GM18499 (cell line): ENCODE results near the gene CACNA1C.

Experiments
- ATAC-seq: cut with Tn5 transposase; IDR thresholded peaks from one replicate; pipeline ENCODE4 v1.9.1; 2021; ENCODE audit warnings: moderate number of reproducible peaks; ENCODE audit not compliant: insufficient read depth, unreplicated experiment

Gene CACNA1C

DNA sequence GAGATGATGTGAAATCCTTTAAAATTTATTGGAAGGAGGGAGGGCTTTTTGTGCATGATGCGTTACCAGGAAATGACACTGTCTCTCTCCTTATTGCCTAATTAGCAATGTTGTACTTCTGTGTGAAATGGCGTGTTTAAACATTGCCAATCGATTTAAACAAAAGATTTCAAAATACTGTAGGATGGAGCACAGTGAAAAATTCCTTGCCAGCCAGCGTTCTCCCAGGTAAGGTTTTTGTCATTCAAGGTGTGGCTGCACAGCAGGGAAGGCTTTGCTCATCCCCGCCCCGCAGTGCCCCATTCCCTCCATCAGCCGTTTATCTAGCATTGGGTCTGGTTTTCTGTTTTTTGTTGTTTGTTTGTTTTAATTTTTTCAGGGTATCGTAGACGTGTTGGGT is 137.3 kb downstream of the CACNA1C start:
- no peak for ATAC-seq

DNA sequence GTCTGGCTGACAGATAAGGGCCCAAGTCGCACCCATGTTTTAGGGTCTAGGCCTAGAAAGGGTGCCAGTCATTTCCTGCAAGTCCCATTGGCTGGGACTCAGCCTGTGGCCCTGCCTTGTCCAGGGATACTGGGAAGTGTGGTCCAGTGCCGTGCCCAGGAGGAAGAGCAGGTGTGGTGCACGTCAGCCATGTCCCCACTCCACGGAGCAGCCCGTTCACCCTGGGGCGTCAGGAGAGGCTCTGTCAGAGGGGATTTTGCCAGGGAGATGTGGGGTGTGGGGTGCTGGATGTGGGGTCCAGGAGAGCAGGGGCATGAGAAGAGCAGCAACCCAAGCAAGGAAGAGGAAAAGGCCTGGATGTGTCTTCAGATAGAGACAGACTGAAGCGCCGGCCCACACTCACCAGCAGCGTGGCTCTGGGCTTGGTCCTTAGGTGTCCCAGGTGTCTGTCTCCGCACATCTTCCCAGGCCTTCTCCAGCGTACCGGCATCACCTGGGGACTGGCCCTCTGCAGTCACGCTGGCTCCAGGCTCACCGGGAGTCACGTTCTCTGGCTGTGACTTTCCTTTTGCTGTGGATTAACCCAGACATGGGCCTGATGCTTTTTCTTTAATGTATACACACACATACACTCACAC is 138.2 kb downstream of the CACNA1C start:
- ATAC-seq = no peak

DNA sequence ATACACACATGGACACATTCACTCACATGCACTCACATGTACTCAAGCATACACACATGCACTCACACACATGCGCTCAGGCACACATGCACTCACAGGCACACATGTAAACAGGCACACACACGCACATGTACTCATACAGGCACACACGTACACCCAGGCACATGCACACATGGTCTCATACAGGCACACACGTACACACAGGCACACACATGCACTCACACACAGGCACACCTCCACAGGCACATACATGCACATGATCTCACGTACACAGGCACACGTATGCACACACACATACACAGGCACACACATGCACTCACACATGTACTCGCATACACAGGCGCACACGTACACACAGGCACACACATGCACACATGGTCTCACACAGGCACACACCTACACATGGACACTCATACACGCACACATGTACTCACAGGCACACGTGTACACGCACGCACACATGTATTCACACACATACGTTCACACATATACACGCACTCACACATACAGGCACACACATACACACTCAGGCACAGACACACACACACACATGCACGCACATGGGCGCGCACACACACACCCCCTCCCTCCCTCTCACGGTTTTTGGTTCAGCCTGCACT is 138.9 kb downstream of the CACNA1C start:
- no peak for ATAC-seq

GRCh38 chr12:2192231-2192630 is 139.4 kb downstream of the CACNA1C start:
- ATAC-seq = no peak

DNA sequence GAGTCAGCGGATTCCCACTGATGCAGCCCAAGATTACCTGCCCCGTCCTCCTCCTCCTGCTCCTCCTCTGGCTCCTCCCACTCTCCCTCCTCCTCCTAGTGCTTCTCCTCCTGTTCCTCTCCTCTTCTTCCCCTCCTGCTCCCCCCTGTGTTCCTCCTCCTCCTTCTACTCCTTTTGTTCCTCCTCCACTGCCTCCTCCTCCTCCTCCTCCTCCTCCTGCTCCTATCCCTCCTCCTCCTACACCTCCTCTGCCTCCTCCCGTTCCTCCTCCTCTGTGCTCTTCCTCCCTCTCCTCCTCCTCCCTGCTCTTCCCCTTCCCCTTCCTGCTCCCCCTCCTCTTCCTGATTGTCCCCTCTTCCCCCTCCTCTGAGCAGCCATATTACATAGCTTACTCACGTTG is 141.3 kb downstream of the CACNA1C start:
- no peak for ATAC-seq

DNA sequence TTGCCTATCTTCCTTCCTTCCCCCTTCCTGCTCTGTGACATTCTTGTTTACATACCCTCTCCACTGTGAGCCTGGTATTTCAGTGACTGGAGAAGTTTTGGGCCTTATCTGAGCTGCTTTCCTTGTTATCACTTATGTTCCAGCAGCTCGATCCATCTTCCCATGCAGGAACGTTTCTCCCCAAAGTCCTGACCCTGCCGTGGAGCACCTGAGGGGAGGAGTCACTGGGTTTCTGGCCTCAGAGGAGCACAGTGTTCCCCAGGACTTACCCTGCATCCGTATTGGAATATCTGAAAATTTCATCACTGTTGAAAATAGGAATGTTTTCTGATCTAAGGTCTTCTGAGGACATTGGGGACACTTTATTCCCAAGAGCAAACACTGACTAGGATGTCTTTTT is 141.8 kb downstream of the CACNA1C start:
- no peak for ATAC-seq

- ATAC-seq = no peak
Observed at GRCh38 chr12:2195085-2195484, 142.3 kb downstream of the CACNA1C start.

- ATAC-seq = no peak
Observed at GRCh38 chr12:2198005-2198501, 145.3 kb downstream of the CACNA1C start.

DNA sequence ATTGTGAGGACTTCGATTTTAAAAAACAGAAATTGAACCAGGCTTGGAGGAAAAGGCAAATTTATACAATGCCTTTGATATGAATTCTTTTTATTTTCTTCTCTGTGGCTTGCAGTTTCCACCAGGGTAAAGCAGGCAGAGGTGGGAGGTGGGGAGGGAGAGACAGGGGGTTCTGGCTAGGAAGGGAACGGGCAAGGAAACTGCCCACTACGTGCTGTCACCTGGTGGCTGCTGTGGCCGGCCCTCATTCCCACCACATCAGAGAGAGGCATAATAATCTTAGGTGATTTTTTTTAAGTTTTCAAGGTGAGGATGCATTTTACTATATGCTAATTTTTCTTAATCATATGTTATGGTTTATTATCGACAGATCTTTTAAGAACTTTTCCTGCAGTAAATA is 145.8 kb downstream of the CACNA1C start:
- ATAC-seq = no peak

DNA sequence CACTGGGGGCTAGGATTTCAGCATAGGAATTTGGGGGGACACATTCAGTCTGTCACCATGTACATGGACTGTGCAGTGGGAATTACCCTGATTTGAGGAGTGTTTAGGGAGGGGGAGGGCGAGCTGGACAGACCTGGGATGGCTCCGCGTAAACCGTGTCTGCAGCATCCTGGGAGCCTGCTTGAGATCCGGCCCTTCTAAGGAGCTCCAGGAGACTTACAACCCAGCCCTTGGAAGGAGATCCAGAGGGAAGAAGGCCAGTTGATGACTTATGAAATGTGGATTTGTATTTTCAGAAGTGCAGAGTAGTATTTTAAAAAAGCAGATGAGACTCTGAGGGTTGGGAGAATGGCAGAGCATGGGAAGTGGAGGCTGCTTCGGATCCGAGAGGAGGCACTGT is 153.2 kb downstream of the CACNA1C start:
- no peak for ATAC-seq

DNA sequence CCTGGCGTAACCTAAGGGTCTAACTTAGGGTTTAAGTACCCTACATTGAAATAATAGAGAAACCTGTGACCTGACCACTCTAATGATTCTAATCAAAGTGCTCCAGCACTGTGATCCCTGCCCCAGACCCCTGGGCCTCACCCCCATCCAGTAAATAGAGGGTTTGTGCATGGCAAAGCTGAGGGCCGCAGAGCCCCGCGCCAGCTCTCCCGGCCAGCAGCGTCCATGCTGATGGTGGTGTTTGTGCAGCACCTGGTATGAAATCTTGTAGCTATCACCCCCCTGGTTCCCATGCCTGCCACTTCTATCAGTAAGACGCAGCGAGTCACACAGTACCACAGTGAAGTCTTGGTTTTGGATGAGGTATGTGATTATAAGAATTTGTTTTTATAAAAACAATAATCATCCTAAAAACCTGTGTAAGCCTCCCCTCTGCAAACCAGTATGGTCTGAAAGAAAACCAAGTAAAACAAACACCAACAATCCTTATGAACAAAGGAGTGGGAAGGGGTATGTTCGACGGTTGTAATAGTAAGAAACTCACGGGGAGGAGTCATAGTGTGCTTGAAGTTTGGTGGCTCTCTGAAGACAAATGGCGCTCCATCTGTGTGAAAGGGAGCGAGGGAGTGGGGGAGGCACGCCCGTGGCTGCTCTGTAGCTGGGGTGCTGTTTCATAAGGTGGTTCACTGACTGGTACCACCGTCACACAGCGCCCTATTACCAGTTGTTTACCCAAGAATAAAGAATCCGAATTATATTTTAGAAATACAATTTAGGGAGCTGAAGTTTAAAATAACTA is 156.2 kb downstream of the CACNA1C start:
- no peak for ATAC-seq

- ATAC-seq = no peak
Observed at GRCh38 chr12:2211119-2211518, 158.3 kb downstream of the CACNA1C start.

DNA sequence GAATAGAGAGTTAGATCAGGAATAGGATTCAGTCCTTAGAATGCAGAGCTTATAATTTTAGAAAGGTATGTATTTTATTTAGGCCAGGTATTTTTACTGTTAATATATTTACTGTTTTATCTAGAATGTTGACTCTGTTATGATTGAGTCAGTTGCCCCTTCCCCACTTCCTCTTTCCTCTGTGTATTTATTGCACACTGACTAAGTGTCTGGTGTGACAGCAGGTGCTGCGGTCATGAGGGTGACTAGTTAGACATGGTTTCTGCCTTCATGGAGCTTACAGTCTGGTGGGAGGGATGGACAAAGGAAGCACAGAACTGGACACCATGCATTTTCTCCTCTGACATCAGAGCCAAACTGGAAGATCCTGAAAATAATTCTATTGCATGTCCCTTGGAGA is 159.8 kb downstream of the CACNA1C start:
- no peak for ATAC-seq

DNA sequence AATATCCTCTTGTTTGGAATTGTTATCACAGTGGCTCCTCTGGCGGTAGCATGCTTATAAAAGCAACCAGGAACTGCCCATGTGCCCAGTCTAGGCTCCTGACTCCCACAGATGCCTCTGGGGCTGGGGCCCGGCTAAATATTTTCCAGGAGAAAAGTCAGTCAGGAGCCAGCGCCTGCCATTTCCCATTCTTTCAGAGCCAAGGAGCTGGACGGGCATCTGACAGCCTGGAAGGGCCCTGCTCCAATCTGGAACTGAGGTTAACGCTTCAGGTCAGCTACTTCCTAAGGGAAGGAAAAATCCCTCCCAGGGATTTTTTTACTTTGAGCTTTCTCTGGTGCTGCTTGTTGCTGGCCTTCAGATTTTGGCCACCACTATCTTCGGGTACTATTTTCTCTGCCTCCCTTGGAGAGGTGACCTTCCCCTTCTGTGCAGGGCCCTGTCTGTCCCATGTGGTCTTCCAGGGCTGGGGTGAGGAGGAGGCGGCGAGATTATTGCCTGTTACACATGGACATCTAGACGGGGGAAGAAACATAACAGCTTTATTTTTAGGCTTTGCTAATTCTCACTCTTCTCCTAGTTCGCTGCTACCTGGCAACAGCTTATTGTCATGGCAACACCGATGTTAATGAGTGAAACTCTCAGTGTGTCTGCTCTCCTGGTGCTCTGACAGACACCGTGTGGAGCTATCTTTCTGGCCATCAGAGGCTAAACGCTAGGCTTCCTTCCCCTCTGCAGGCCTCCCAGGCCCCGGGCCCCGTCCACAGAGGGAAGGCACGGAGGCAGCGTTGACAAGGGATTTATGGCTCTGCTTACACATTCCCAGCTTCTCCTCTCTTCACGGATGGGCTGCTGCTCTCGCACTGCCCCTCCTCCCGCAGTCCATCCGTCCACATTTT is 160.4 kb downstream of the CACNA1C start:
- no peak for ATAC-seq

DNA sequence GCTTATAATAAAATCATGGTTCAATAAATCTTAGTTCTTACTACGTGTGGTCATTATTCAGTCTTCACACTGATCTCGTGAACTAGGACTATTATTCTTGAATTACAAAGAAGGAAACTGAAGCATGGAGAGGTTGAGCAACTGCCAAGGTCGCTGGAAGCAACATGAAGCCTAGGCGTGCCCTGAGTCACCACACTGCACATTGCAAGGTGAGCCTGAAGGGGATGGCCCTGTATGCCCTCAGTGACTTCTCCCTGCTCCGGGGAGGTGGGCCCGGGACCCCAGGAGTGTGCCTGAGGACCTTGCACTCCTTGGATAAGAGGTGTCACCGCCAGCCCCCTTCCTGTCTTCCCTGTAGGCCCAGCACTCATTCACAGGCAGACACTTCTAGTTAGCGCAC is 161.6 kb downstream of the CACNA1C start:
- no peak for ATAC-seq

- no peak for ATAC-seq
Observed at GRCh38 chr12:2215709-2216560, 163.1 kb downstream of the CACNA1C start.

DNA sequence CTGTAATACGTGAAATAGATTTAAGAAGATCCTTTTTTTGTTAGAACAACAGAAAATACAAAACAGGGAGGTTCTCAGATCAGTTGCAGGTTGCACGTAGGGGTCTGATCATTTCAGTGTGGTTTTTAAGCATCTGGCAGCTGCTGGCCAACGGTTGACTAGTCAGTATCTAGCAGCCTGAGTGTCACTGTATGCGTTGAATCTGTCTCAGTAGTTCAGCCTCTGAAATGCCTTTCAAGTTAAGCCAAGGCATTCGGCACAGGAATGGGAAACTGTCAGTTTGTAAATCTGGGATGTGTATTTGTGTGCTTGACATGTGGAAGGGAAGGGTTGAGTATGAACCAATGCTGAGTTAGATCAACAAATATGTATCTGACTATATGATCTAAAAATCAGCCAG is 165.9 kb downstream of the CACNA1C start:
- no peak for ATAC-seq

DNA sequence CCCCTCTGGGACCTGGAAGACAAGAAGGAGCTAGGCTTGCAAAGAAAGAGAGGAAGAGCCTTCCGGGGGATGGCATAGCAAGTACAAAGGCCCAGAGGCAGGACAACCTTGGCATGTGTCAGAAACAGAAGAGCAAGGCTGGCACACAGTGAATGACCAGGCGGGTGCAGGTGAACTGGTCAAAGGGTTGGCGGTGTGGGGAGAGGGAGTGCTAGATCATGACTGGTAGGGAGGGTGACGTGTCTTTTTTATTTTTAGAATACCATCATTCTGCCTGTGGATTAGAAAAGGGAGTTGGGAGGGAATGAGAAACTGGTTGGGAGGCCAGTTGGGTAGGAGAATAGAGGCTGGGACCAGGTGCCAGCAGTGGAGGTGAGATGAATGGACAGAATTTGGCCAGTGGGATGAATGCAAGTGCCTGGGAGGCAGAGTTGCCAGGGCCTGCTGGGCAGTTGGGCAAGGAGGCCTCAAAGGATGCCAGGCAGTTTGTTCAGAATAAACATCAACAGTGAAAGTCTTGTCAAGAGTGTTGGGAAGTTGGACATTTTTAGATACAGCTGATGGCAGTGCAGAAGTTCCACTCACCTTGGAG is 168.3 kb downstream of the CACNA1C start:
- ATAC-seq = no peak

GRCh38 chr12:2222691-2223090 is 169.9 kb downstream of the CACNA1C start:
- no peak for ATAC-seq
